ENCODE data around the gene MTCP1. TPM values are rescaled to one million over a fixed set of nuclear protein-coding genes. Genes with fewer than 3 reads are reported as not detected.

The MTCP1 gene
- total and polyA plus RNA-seq, 2 donors (not counting 3 experiments of a cell fraction or from before 2014, with no cell fraction given): 1.8 to 15.8 TPM

DNA sequence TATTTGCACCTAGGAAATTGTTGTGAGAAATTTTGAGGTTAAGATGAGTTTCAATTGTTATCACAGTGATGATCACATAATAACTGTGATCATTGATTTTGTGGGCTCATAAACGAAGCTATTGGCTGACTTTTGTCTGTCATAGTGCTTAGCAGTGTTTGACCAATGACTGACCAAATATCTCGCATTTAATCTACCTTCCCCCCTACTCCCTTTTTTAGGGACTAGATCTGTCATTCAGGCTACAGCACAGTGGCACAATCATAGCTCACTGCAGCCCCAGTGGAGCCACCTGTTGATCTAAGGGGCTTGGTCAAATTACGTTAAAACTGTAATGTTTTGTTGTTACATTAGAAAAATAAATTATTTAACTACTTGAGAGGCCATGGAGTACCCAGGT, 42.8 kb downstream of the MTCP1 start:
- peak overlapping the region; percentile 91 for H3K4me2 ChIP-seq (ENCODE audit: insufficient read depth, low read length)
- H3K79me2 ChIP-seq (ENCODE audit: control insufficient read depth, insufficient read depth, low read length): peaks cover 10% of the 10 kb centered on the region
- peak; percentile 1 for DNase-seq (ENCODE audit: low read depth, low spot score)
- H2AFZ ChIP-seq (ENCODE audit: low read depth, low read length): no peak overlapping the region
- H3K36me3 ChIP-seq (ENCODE audit: control insufficient read depth in 2 of 2, extremely low read depth in 1 of 2, insufficient read depth in 2 of 2, low read length in 2 of 2): no peaks in the 10 kb centered on the region
- intact Hi-C loops (cut with micrococcal nuclease) (loop anchor here (5.0 kb wide), 1 partner anchor 189 kb away; the partner anchor contains the start of gene VBP1), dilution Hi-C loops (cut with MboI; ENCODE audit: extremely low pct_ligation_motif_present, low sequenced_read_pairs) (no loop called here)
- POLR2A ChIA-PET: no interaction called here
- CTCF ChIA-PET: interaction anchor here (1.0 kb wide), 1 partner anchor 21 kb away, joined by 3 read pairs; no protein-coding TSS in a partner anchor
- H3K4me3 ChIP-seq (replicated peaks in 1 of 3; ENCODE audit: insufficient read depth in 1 of 3, low read depth in 1 of 3, low read length in 3 of 3): peak overlapping the region in 1 of 3 experiments; percentile 96
- H3K27me3 ChIP-seq (ENCODE audit: control insufficient read depth in 2 of 2, insufficient read depth in 2 of 2, low read length in 2 of 2): no peaks in the 10 kb centered on the region
- no peak overlapping the region for H3K27ac ChIP-seq (ENCODE audit: insufficient read depth, low read depth, low read length)
- FAIRE-seq: no peak
- H3K4me1 ChIP-seq (ENCODE audit: control insufficient read depth, extremely low read depth, insufficient read depth, low read length): no peaks in the 10 kb centered on the region
- H4K20me1 ChIP-seq (replicated peaks; ENCODE audit: control insufficient read depth, extremely low read depth, insufficient read depth, low read length): no peaks in the 10 kb centered on the region
- no peaks in the 10 kb centered on the region for H3K9me1 ChIP-seq (replicated peaks; ENCODE audit: control insufficient read depth, extremely low read depth, insufficient read depth, low read length)
- H3K9me3 ChIP-seq (replicated peaks; ENCODE audit: control insufficient read depth, insufficient read depth, low read length): no peaks in the 10 kb centered on the region
- H3K9ac ChIP-seq (replicated peaks; ENCODE audit: extremely low read depth, insufficient read depth, low read length): peak overlapping the region; percentile 95
- TF ChIP-seq GATA2 (IDR thresholded peaks at IDR 0.05; ENCODE audit: insufficient read depth, insufficient read length, low read depth, low read length) (no peak), JUN (IDR thresholded peaks at IDR 0.05; ENCODE audit: borderline replicate concordance, insufficient read depth, insufficient read length, low read depth) (no peak), FOS (IDR thresholded peaks at IDR 0.05; ENCODE audit: borderline replicate concordance, insufficient read depth, low read length) (no peak), EZH2 (IDR thresholded peaks at IDR 0.05; ENCODE audit: borderline replicate concordance, low read depth, low read length, severe bottlenecking) (no peak), POLR2A (IDR thresholded peaks at IDR 0.05; ENCODE audit: low read depth, low read length) (no peak), POLR2AphosphoS5 (IDR thresholded peaks at IDR 0.05; ENCODE audit: insufficient read depth, low read depth, low read length) (no peak), MYC (IDR thresholded peaks at IDR 0.05; ENCODE audit: low read depth, low read length) (no peak)
- TF ChIP-seq, protein P1, sequence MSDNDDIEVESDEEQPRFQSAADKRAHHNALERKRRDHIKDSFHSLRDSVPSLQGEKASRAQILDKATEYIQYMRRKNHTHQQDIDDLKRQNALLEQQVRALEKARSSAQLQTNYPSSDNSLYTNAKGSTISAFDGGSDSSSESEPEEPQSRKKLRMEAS (IDR thresholded peaks at IDR 0.05; ENCODE audit: insufficient read depth, insufficient read length): no peak
- TF ChIP-seq, protein P2, sequence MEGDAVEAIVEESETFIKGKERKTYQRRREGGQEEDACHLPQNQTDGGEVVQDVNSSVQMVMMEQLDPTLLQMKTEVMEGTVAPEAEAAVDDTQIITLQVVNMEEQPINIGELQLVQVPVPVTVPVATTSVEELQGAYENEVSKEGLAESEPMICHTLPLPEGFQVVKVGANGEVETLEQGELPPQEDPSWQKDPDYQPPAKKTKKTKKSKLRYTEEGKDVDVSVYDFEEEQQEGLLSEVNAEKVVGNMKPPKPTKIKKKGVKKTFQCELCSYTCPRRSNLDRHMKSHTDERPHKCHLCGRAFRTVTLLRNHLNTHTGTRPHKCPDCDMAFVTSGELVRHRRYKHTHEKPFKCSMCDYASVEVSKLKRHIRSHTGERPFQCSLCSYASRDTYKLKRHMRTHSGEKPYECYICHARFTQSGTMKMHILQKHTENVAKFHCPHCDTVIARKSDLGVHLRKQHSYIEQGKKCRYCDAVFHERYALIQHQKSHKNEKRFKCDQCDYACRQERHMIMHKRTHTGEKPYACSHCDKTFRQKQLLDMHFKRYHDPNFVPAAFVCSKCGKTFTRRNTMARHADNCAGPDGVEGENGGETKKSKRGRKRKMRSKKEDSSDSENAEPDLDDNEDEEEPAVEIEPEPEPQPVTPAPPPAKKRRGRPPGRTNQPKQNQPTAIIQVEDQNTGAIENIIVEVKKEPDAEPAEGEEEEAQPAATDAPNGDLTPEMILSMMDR (IDR thresholded peaks at IDR 0.05; ENCODE audit: extremely low read depth in 1 of 2, insufficient read depth in 1 of 2, low read depth in 1 of 2, low read length in 2 of 2): no peak
- no TSS peak for BruUV-seq (replicated peaks)

Data from endothelial cell of umbilical vein (primary cell).